Measurements from ENCODE around the gene CST4.

The CST4 gene

GRCh38 chr20:23671479-23671878, 17.4 kb downstream of the CST4 start:
- no peak for ATAC-seq
- no peak for TF ChIP-seq ZFP3 (CRISPR knock-in tag; IDR thresholded peaks at IDR 0.05)
- TF ChIP-seq PPARA (CRISPR knock-in tag; IDR thresholded peaks at IDR 0.05; ENCODE audit: borderline replicate concordance) = no peak
- TF ChIP-seq CREB5 (CRISPR knock-in tag; IDR thresholded peaks at IDR 0.05; ENCODE audit: low read depth) = no peak
- no peak for TF ChIP-seq ZC3H10 (CRISPR knock-in tag; IDR thresholded peaks at IDR 0.05)
- TF ChIP-seq BACH2 (CRISPR knock-in tag; IDR thresholded peaks at IDR 0.05; ENCODE audit: borderline replicate concordance) = no peak
- TF ChIP-seq ZFP30 (CRISPR knock-in tag; IDR thresholded peaks at IDR 0.05) = no peak
- no peak for TF ChIP-seq RARB (CRISPR knock-in tag; IDR thresholded peaks at IDR 0.05)
- TF ChIP-seq ARNTL (CRISPR knock-in tag; IDR thresholded peaks at IDR 0.05; ENCODE audit: borderline replicate concordance, low read depth) = no peak

GRCh38 chr20:23670361-23670760, 18.5 kb downstream of the CST4 start:
- no peak for TF ChIP-seq ISL1 (CRISPR knock-in tag; IDR thresholded peaks at IDR 0.05)
- no peak for TF ChIP-seq PPARA (CRISPR knock-in tag; IDR thresholded peaks at IDR 0.05; ENCODE audit: borderline replicate concordance)
- no peak for TF ChIP-seq ZC3H10 (CRISPR knock-in tag; IDR thresholded peaks at IDR 0.05)
- TF ChIP-seq TSHZ2 (CRISPR knock-in tag; IDR thresholded peaks at IDR 0.05) = no peak
- no peak for TF ChIP-seq SNAI2 (CRISPR knock-in tag; IDR thresholded peaks at IDR 0.05)
- no peak for TF ChIP-seq OSR1 (CRISPR knock-in tag; IDR thresholded peaks at IDR 0.05)
- TF ChIP-seq GLIS3 (CRISPR knock-in tag; IDR thresholded peaks at IDR 0.05) = no peak
- TF ChIP-seq ZNF70 (CRISPR knock-in tag; IDR thresholded peaks at IDR 0.05) = no peak
- TF ChIP-seq POU6F1 (CRISPR knock-in tag; IDR thresholded peaks at IDR 0.05; ENCODE audit: borderline replicate concordance, low read depth) = no peak
- no peak for ATAC-seq

- TF ChIP-seq ARNTL (CRISPR knock-in tag; IDR thresholded peaks at IDR 0.05; ENCODE audit: borderline replicate concordance, low read depth) (no peak), ZNF8 (CRISPR knock-in tag; IDR thresholded peaks at IDR 0.05) (no peak), TOX (CRISPR knock-in tag; IDR thresholded peaks at IDR 0.05; ENCODE audit: borderline replicate concordance) (no peak), BACH2 (CRISPR knock-in tag; IDR thresholded peaks at IDR 0.05; ENCODE audit: borderline replicate concordance) (no peak), POU6F1 (CRISPR knock-in tag; IDR thresholded peaks at IDR 0.05; ENCODE audit: borderline replicate concordance, low read depth) (no peak), SNAI2 (CRISPR knock-in tag; IDR thresholded peaks at IDR 0.05) (no peak), ZFP3 (CRISPR knock-in tag; IDR thresholded peaks at IDR 0.05) (no peak), PATZ1 (CRISPR knock-in tag; IDR thresholded peaks at IDR 0.05; ENCODE audit: borderline replicate concordance) (no peak), CSRNP3 (CRISPR knock-in tag; IDR thresholded peaks at IDR 0.05) (no peak), ZC3H10 (CRISPR knock-in tag; IDR thresholded peaks at IDR 0.05) (no peak), TSHZ2 (CRISPR knock-in tag; IDR thresholded peaks at IDR 0.05) (no peak), RARB (CRISPR knock-in tag; IDR thresholded peaks at IDR 0.05) (no peak), ZFP30 (CRISPR knock-in tag; IDR thresholded peaks at IDR 0.05) (no peak), CREB5 (CRISPR knock-in tag; IDR thresholded peaks at IDR 0.05; ENCODE audit: low read depth) (no peak), ZNF70 (CRISPR knock-in tag; IDR thresholded peaks at IDR 0.05) (no peak), ESRRG (CRISPR knock-in tag; IDR thresholded peaks at IDR 0.05) (no peak), CSDC2 (CRISPR knock-in tag; IDR thresholded peaks at IDR 0.05) (no peak), OSR1 (CRISPR knock-in tag; IDR thresholded peaks at IDR 0.05) (no peak), ISL1 (CRISPR knock-in tag; IDR thresholded peaks at IDR 0.05) (no peak)
- ATAC-seq = no peak
Measured at GRCh38 chr20:23669866-23670265, 19.0 kb downstream of the CST4 start.

All from SK-N-SH treated with all-trans-retinoic acid at 6 μM for 48 hours (cell line).